Ovary (tissue), 3 donors: ENCODE data around the gene LAMC1.

Experiments
- EP300 ChIP-seq: sonication (generic); formaldehyde crosslinking; IDR thresholded peaks from one replicate; pipeline ENCODE4 v1.6.1; 2017; ENCODE audit warnings: antibody characterized with exemption
- TF ChIP-seq, protein P1 (sequence below), 3 donors: fragments of 450-650 bp in 2 of 3; fragments of 200-600 bp in 1 of 3; IDR thresholded peaks; one replicate each; pipeline versions ENCODE4 v1.5.1 to v1.8.0; 2016 to 2022; ENCODE audit warnings: antibody characterized with exemption in 3 of 3, mild to moderate bottlenecking in 1 of 3
- donor health status: DM: no; HTN: no; CAD: no.

DNA sequence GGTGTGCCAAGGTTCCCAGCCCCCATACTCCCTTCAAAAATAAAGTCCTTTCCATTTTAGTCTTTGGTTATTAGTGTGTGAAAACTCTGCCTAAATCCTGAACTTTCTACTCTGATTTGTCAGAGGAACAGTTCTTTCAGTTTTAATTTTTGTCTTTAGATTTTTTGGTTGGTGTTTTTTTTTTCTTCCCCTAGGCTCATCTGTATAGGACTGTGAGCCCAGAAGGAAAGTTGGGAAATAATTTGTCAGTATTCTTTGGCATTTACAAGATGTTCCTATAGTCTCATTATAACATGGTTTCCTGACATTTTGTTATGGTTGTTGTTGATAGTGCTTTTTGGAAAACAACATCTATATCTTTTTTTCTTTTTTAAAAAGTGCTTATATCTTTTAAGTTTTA, 38.0 kb downstream of the LAMC1 start:
- TF ChIP-seq, protein P1, sequence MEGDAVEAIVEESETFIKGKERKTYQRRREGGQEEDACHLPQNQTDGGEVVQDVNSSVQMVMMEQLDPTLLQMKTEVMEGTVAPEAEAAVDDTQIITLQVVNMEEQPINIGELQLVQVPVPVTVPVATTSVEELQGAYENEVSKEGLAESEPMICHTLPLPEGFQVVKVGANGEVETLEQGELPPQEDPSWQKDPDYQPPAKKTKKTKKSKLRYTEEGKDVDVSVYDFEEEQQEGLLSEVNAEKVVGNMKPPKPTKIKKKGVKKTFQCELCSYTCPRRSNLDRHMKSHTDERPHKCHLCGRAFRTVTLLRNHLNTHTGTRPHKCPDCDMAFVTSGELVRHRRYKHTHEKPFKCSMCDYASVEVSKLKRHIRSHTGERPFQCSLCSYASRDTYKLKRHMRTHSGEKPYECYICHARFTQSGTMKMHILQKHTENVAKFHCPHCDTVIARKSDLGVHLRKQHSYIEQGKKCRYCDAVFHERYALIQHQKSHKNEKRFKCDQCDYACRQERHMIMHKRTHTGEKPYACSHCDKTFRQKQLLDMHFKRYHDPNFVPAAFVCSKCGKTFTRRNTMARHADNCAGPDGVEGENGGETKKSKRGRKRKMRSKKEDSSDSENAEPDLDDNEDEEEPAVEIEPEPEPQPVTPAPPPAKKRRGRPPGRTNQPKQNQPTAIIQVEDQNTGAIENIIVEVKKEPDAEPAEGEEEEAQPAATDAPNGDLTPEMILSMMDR (IDR thresholded peaks at IDR 0.05), result no peak
- no peak for TF ChIP-seq EP300
